Heart left ventricle (tissue), 16 donors: ENCODE measurements around the gene DNAJA4. TPM values are rescaled to one million over a fixed set of nuclear protein-coding genes. Genes with fewer than 3 reads are reported as not detected.

Experiments
- ATAC-seq, 4 donors: fragments of 200-7000 bp; cut with Tn5 transposase; one replicate each; pipeline ENCODE4 v1.9.1; 2020 to 2022; ENCODE audit warnings: moderate library complexity in 4 of 4, mild to moderate bottlenecking in 3 of 4, moderate number of reproducible peaks in 1 of 4
- DNase-seq, 5 donors: peaks; one replicate each; pipeline ENCODE4 v3.0.0-alpha.2; 2020
- H3K27ac ChIP-seq, 12 donors: fragments of 200-600 bp; sonication (generic) in 4 of 12; one replicate each; pipeline versions ENCODE4 v1.5.0 to v1.8.0; 2016 to 2022; ENCODE audit warnings: mild to moderate bottlenecking in 2 of 12
- H3K27me3 ChIP-seq, 9 donors: fragments of 200-600 bp; sonication (generic) in 2 of 9; one replicate each; pipeline versions ENCODE4 v1.5.1 to v1.8.0; 2016 to 2022; ENCODE audit warnings: mild to moderate bottlenecking in 3 of 9
- H3K36me3 ChIP-seq, 9 donors: fragments of 200-600 bp; sonication (generic) in 2 of 9; one replicate each; pipeline versions ENCODE4 v1.5.0 to v1.8.0; 2018 to 2022; ENCODE audit warnings: mild to moderate bottlenecking in 2 of 9
- H3K4me1 ChIP-seq, 12 donors: fragments of 200-600 bp; sonication (generic) in 4 of 12; one replicate each; pipeline versions ENCODE4 v1.5.0 to v1.8.0; 2016 to 2022; ENCODE audit warnings: mild to moderate bottlenecking in 3 of 12
- H3K4me3 ChIP-seq, 12 donors: fragments of 200-600 bp; sonication (generic) in 4 of 12; one replicate each; pipeline versions ENCODE4 v1.5.0 to v1.8.0; 2017 to 2022; ENCODE audit warnings: mild to moderate bottlenecking in 9 of 12, moderate library complexity in 4 of 12
- H3K9me3 ChIP-seq, 12 donors: fragments of 200-600 bp; sonication (generic) in 4 of 12; one replicate each; pipeline versions ENCODE4 v1.5.0 to v1.8.0; 2016 to 2022; ENCODE audit warnings: mild to moderate bottlenecking in 1 of 12
- CTCF ChIP-seq, 12 donors: fragments of 200-600 bp; sonication (generic) in 4 of 12; IDR thresholded peaks; one replicate each; pipeline versions ENCODE4 v1.5.0 to v1.8.0; 2018 to 2022; ENCODE audit warnings: antibody characterized with exemption in 12 of 12, mild to moderate bottlenecking in 5 of 12
- POLR2A ChIP-seq, 2 donors: fragments of 450-650 bp; IDR thresholded peaks; one replicate each; pipeline ENCODE4 v1.6.1; 2017; ENCODE audit warnings: antibody characterized with exemption in 2 of 2, mild to moderate bottlenecking in 2 of 2, moderate library complexity in 2 of 2
- WGBS, 4 donors: extraction: QIAGEN DNeasy Blood & Tissue Kit in 2 of 4; methylation state at CpG; one replicate each; pipeline versions ENCODE4 v1.1.5 to v1.1.7; 2013 to 2018; 5-methylcytosine and 5-hydroxymethylcytosine counted together
- intact Hi-C, 10 donors: fragments of 100-400 bp; cut with DNase I; formaldehyde crosslinking; loops; one replicate each; pipeline versions ENCODE4 v1.11.1 to v1.14.2; 2022
- polyA plus RNA-seq, 2 donors: library from polyadenylated mRNA; stranded (reverse); fragments of 200-250 nt; gene quantifications; one replicate each; pipeline ENCODE4 v1.2.3, GENCODE V29; 2013
- total RNA-seq, 9 donors: library from RNA; depleted of rRNA in 2 of 9; stranded (reverse); fragments of >200 nt in 2 of 9; fragmentation: NEBNext Ultra II Directional in 3 of 9; extraction: Animal tissue kit (Norgen Biotek cat#: 25700) in 3 of 9; gene quantifications; one replicate each; pipeline versions ENCODE4 v1.1.0 to v1.2.4, GENCODE V29; 2016 to 2023
- donor health status: ischemic (EF 13 %, LVEDD 7.1; RV severe dilation, severe dysfunction).
- donor health status: healthy with polysubstance abuse.
- donor health status: DM: no; HTN: yes; CAD: no.
- donor health status: DM: no; HTN: no; CAD: no.
- donor health status: ischemic (EF 25% LVEDD 6.9; RV normal size, moderate dysfunction).
- donor health status: ischemic (EF 25% LVEDD 5.7; RV mildly dilated, moderate dysfunction).
- donor health status: healthy.
- donor health status: DM: yes; HTN: yes; CAD: no.
- donor health status: ischemic (EF 35%, LVEDD 5.7; RV mildly dilated, moderate dysfunction).
- donor health status: nonischemic (EF 11% LVEDD 7.7; RV severe dilation, severe dysfunction).
- donor health status: DM: yes; HTN: yes; CAD: no.
- donor health status: PGD.
- donor health status: ischemic (EF 29% LVEDD 5.4; RV normal size, mild dysfunction).
- donor health status: nonischemic (EF 23%, LVEDD 6.1; RV moderate dilation, normal function).

The DNAJA4 gene
- total and polyA plus RNA-seq, 11 donors, result 62.3 to 503 (median 94.6) TPM

GRCh38 chr15:78321041-78321570 lies 56.7 kb downstream of the DNAJA4 start:
- H3K36me3 ChIP-seq, result no peaks in the 10 kb centered on the region
- no peaks in the 10 kb centered on the region for H3K27me3 ChIP-seq
- H3K9me3 ChIP-seq, result no peaks in the 10 kb centered on the region
- WGBS, 4 donors, result 84 to 91% (median 86%) methylated on average over 15 to 17 of the region's 17 CpGs
- H3K4me1 ChIP-seq, result peaks cover 0 to 9% (median 0%) of the 10 kb centered on the region in 12 donors
- DNase-seq, result no peak
- no peak for ATAC-seq
- intact Hi-C loops, result no loop called here
- H3K27ac ChIP-seq, result no peak overlapping the region
- no peak overlapping the region for H3K4me3 ChIP-seq
- TF ChIP-seq CTCF (IDR thresholded peaks at IDR 0.05), result no peak
- TF ChIP-seq POLR2A (IDR thresholded peaks at IDR 0.05), result no peak

GRCh38 chr15:78321786-78322185 lies 57.4 kb downstream of the DNAJA4 start:
- intact Hi-C loops, result no loop called here
- WGBS, 4 donors, result 73 to 84% (median 82%) methylated on average over 4 of the region's 4 CpGs
- TF ChIP-seq POLR2A (IDR thresholded peaks at IDR 0.05) (no peak), CTCF (IDR thresholded peaks at IDR 0.05) (no peak)
- Histone ChIP-seq H3K27me3 (no peaks in the 10 kb centered on the region), H3K9me3 (no peaks in the 10 kb centered on the region), H3K4me3 (no peak overlapping the region), H3K36me3 (no peaks in the 10 kb centered on the region), H3K27ac (peak overlapping the region in 2 of 12 donors; percentile 18 to 24), H3K4me1 (peaks cover 0 to 9% (median 0%) of the 10 kb centered on the region in 12 donors)
- no peak for ATAC-seq
- no peak for DNase-seq

- ATAC-seq, result peak in 3 of 4 donors; percentile 20 to 88 (median 35)
- 22 to 59% (median 53%) methylated on average over 6 to 15 of the region's 15 CpGs for WGBS, 4 donors
- DNase-seq, result peak in 2 of 5 donors; percentile 34 to 39
- no peaks in the 10 kb centered on the region for H3K27me3 ChIP-seq
- no peaks in the 10 kb centered on the region for H3K36me3 ChIP-seq
- intact Hi-C loops, result no loop called here
- H3K9me3 ChIP-seq, result no peaks in the 10 kb centered on the region
- peak overlapping the region in 4 of 12 donors; percentile 18 to 56 (median 33) for H3K27ac ChIP-seq
- H3K4me3 ChIP-seq, result no peak overlapping the region
- TF ChIP-seq CTCF (IDR thresholded peaks at IDR 0.05), result no peak
- no peak for TF ChIP-seq POLR2A (IDR thresholded peaks at IDR 0.05)
- peaks cover 0 to 9% (median 0%) of the 10 kb centered on the region in 12 donors for H3K4me1 ChIP-seq
Measured at GRCh38 chr15:78322243-78322642, 57.9 kb downstream of the DNAJA4 start.

- no peak for ATAC-seq
- intact Hi-C loops, result no loop called here
- Histone ChIP-seq H3K4me3 (no peak overlapping the region), H3K36me3 (no peaks in the 10 kb centered on the region), H3K4me1 (peaks cover 0 to 9% (median 0%) of the 10 kb centered on the region in 12 donors), H3K27ac (peak overlapping the region in 3 of 12 donors; percentile 19 to 56 (median 42)), H3K27me3 (no peaks in the 10 kb centered on the region), H3K9me3 (no peaks in the 10 kb centered on the region)
- WGBS, 4 donors, result 81 to 86% (median 85%) methylated on average over 15 to 19 of the region's 19 CpGs
- TF ChIP-seq CTCF (IDR thresholded peaks at IDR 0.05), result no peak
- TF ChIP-seq POLR2A (IDR thresholded peaks at IDR 0.05), result no peak
- no peak for DNase-seq
Measured at GRCh38 chr15:78322724-78323521, 58.6 kb downstream of the DNAJA4 start.
